Suprapubic skin (tissue), 4 donors: ENCODE measurements around the gene CES5A. TPM values are rescaled to one million over a fixed set of nuclear protein-coding genes. Genes with fewer than 3 reads are reported as not detected.

Experiments
- total RNA-seq, 4 donors: library from RNA; depleted of rRNA; stranded (reverse); fragments of >200 nt; gene quantifications; one replicate each; pipeline ENCODE4 v1.1.0, GENCODE V29; 2016

Gene CES5A
- total RNA-seq, 4 donors from 2014 or later, result 0.30 to 0.60 TPM; not detected in 2

Other genes starting within 250 kb of the CES5A start
- 10 to 100 TPM; 18.4 to 30.2 (median 23.0) TPM for gene SLC6A2, start 219.4 kb downstream of the CES5A start, total RNA-seq
- 1 to 10 TPM; 3.0 to 6.0 (median 3.5) TPM for gene CES1, start 42.3 kb downstream of the CES5A start, total RNA-seq